Measurements from ENCODE around the gene POLR3F.
A peak's percentile ranks its signal among the peaks of the same experiment; 100 is the strongest.
"Not testable (repeated sequence)": the region's sequence is repeated elsewhere in the genome, so short reads cannot be mapped to it uniquely, and the experiment has no call there.

The POLR3F gene

DNA sequence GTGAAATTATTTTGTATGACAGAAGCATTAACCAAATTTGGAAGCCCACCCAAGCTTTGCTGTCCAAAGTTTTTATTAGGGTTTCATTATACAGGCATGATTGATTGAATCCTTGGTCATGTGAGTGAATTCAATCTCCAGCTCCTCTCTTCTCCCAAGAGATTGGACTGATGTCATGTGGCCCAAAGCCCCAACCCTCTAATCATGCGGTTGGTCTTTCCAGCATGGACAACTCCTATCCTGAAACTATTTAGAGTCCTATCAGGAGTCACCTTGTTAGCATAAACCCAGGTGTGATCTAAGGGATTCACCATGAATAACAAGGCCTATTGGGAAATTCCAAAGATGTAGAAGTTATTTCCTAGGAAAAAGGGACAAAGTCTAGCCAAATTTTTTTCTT is 10.6 kb downstream of the POLR3F start:
- TF ChIP-seq, protein P1, sequence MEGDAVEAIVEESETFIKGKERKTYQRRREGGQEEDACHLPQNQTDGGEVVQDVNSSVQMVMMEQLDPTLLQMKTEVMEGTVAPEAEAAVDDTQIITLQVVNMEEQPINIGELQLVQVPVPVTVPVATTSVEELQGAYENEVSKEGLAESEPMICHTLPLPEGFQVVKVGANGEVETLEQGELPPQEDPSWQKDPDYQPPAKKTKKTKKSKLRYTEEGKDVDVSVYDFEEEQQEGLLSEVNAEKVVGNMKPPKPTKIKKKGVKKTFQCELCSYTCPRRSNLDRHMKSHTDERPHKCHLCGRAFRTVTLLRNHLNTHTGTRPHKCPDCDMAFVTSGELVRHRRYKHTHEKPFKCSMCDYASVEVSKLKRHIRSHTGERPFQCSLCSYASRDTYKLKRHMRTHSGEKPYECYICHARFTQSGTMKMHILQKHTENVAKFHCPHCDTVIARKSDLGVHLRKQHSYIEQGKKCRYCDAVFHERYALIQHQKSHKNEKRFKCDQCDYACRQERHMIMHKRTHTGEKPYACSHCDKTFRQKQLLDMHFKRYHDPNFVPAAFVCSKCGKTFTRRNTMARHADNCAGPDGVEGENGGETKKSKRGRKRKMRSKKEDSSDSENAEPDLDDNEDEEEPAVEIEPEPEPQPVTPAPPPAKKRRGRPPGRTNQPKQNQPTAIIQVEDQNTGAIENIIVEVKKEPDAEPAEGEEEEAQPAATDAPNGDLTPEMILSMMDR (IDR thresholded peaks at IDR 0.05; ENCODE audit: low read depth, low read length, missing control alignments), result no peak
- DNase-seq (ENCODE audit: low read depth), result no peak
- H3K4me3 ChIP-seq (ENCODE audit: low read depth, low read length), result no peak overlapping the region

DNA sequence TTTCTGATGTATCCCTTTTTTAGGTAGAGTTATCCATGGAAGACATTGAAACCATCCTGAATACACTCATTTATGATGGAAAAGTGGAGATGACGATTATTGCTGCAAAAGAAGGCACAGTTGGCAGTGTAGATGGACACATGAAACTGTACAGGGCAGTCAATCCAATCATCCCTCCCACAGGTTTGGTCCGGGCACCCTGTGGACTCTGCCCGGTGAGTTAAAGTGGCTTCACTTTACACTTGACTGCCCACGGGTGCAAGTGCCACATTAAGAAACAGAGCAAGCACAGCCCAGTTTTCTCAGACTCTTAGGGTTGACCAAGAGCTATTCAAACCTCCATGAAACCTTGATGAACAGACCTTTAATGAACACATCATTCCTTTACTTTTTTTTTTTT is 14.4 kb downstream of the POLR3F start:
- no peak overlapping the region for H3K4me3 ChIP-seq (ENCODE audit: low read depth, low read length)
- DNase-seq (ENCODE audit: low read depth), result no peak
- TF ChIP-seq, protein P1 (IDR thresholded peaks at IDR 0.05; ENCODE audit: low read depth, low read length, missing control alignments), result no peak

DNA sequence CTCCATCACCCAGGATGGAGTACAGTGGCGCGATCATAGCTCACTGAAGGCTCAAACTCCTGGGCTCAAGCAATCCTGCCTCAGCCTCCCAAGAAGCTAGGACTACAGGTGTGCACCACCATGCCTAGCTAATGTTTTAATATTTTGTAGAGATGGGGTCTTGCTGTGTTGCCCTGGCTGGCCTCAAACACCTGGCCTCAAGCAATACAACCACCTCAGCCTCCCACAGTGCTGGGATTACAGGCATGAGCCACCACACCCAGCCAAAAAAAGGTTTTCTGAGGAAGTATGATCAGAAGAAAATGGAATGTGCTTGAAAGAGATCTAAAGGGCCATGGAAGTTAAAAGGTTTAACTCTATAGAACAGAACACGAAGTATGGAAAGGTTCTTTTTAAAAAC is 21.1 kb downstream of the POLR3F start:
- H3K4me3 ChIP-seq (ENCODE audit: low read depth, low read length), result no peak overlapping the region
- no peak for DNase-seq (ENCODE audit: low read depth)
- TF ChIP-seq, protein P1 (IDR thresholded peaks at IDR 0.05; ENCODE audit: low read depth, low read length, missing control alignments), result no peak

DNA sequence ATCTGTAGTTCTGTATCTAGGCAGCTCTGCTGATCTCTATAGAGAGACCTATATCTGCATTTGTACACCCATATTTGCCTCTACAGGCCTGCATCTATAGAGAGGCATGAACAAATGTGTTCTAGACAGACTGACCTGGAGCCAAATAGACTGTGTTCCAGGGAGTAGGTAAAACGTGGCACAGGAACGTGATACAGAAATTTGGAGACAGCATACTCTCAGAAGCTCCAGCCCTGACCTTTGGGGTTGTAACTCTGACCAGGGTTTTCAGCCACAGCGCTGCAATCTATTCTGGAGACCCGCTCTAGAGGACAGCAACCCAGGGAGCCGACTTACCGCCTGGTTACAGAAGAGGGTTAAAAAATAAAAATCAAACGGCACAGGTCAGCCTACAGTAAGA is 28.9 kb downstream of the POLR3F start:
- TF ChIP-seq, protein P1 (IDR thresholded peaks at IDR 0.05; ENCODE audit: low read depth, low read length, missing control alignments), result no peak
- no peak for DNase-seq (ENCODE audit: low read depth)
- H3K4me3 ChIP-seq (ENCODE audit: low read depth, low read length), result peak overlapping the region; percentile 97

DNA sequence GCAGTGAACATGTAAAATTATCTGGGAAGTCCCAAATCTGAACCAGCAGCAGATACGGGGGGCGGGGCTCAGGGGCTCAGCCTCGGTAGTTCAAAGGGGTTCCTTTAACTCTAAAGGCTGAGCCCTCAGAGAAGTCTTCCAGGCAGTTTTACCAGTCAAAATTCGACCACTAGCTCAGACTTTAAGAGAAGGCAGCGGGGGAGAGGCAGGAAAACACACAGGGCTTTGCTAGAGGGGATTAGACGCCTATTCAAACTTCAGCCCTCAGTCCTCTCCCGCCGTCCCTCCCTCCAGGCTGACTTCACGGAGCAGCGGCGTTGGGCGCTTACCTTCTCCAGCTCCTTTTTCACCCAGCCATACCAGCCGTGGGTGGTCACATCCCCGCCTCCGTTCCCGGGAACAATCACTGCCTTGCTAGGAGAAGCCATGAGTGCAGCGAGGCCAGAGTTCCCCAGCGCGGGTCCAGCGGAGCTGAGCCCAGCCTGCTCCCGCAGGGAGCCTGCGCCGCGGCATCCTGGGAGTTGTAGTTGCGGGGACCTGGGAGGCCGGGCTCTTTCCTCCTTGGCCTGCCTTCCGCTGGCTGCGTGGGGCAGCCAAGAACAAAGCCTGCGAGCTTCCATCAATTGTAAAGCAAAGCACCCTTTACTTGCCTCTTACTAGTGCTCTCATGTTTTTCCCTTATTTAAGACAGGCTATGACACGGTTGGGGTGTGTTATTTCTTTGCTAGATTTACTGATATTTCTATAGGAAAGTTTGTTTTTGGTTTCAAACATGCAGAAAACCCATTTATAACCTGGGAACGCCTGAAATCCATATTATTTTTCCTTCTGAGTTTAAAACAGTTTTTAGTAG is 29.8 kb downstream of the POLR3F start, which contains the start of gene RBBP9:
RBBP9 (minus strand) TSS at position 486 of the 853 bp plus-strand sequence; CDS start at position 428, 58 bp downstream.
- peak; percentile 29 for DNase-seq (ENCODE audit: low read depth)
- TF ChIP-seq, protein P1 (IDR thresholded peaks at IDR 0.05; ENCODE audit: low read depth, low read length, missing control alignments), result no peak
- peak within 1 kb of the TSS; percentile 97 for H3K4me3 ChIP-seq (ENCODE audit: low read depth, low read length)

DNA sequence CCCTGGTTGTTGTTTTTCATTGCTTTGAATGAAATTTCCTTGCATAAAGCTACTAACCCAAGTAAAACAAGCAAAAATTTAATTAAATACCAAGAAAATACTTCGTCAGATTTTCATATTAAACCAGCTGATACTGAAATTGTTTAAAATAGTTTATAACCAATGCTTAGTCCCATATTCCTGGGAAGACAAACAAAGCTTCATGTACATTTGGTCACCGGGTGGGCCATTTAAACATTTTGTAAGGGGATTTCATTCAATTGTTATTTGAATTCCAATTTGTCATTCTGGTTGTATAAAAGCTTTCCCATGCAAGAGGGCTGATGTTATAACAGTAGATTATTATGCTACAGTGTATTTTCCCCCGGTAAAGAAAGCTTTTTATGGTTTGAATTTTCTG is 30.4 kb downstream of the POLR3F start:
- TF ChIP-seq, protein P1 (IDR thresholded peaks at IDR 0.05; ENCODE audit: low read depth, low read length, missing control alignments), result no peak
- DNase-seq (ENCODE audit: low read depth), result no peak
- H3K4me3 ChIP-seq (ENCODE audit: low read depth, low read length), result no peak overlapping the region

DNA sequence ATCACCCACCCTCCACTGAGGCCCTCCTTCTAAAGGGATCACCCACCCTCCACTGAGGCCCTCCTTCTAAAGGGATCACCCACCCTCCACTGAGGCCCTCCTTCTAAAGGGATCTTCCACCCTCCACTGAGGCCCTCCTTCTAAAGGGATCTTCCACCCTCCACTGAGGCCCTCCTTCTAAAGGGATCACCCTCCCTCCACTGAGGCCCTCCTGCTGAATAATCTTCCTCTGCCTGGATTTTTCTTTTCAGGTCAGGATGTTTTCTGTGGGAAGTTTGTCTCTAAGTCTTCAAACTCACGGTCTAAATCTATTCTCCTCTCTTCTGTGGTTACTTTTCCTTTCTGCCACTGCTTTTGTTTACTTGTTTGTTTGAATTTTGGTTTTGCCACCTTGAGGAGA is 34.5 kb downstream of the POLR3F start:
- not testable (repeated sequence) for H3K4me3 ChIP-seq (ENCODE audit: low read depth, low read length); DNase-seq (ENCODE audit: low read depth)
